Epithelial cell of esophagus (primary cell): ENCODE data around the gene PRDM15.
A peak's percentile ranks its signal among the peaks of the same experiment; 100 is the strongest.
"Not testable (repeated sequence)": the region's sequence is repeated elsewhere in the genome, so short reads cannot be mapped to it uniquely, and the experiment has no call there.

ENCODE experiments used
- DNase-seq: peaks from one replicate; pipeline ENCODE4 v3.0.0; 2010; ENCODE audit warnings: low read depth
- H3K4me3 ChIP-seq: 2 replicates; pipeline ENCODE4 v1.5.1; 2011; ENCODE audit warnings: mild to moderate bottlenecking, low read length, control low read depth
- CTCF ChIP-seq: IDR thresholded peaks from 2 replicates; pipeline ENCODE4 v1.5.1; 2011; ENCODE audit warnings: low read depth, mild to moderate bottlenecking, low read length, control low read depth, inconsistent platforms; ENCODE audit not compliant: insufficient read depth; ENCODE audit errors: missing control alignments

The PRDM15 gene

GRCh38 chr21:41796476-41797080 is 82.6 kb downstream of the PRDM15 start:
- DNase-seq = no peak
- H3K4me3 ChIP-seq = no peak overlapping the region
- TF ChIP-seq CTCF = no peak

- H3K4me3 ChIP-seq = no peak overlapping the region
- DNase-seq = no peak
- TF ChIP-seq CTCF = no peak
Observed at GRCh38 chr21:41795726-41796125, 83.4 kb downstream of the PRDM15 start.

GRCh38 chr21:41794600-41794999 is 84.5 kb downstream of the PRDM15 start:
- TF ChIP-seq CTCF = no peak
- DNase-seq = no peak
- no peak overlapping the region for H3K4me3 ChIP-seq

GRCh38 chr21:41792711-41793110 is 86.4 kb downstream of the PRDM15 start:
- TF ChIP-seq CTCF = no peak
- no peak for DNase-seq
- H3K4me3 ChIP-seq = no peak overlapping the region

- H3K4me3 ChIP-seq = no peak overlapping the region
- TF ChIP-seq CTCF = no peak
- DNase-seq = peak; percentile 99
Observed at GRCh38 chr21:41786509-41786987, 92.6 kb downstream of the PRDM15 start.

- not testable (repeated sequence) for DNase-seq, H3K4me3 ChIP-seq
Observed at GRCh38 chr21:41785262-41785661, 93.9 kb downstream of the PRDM15 start.

- no peak overlapping the region for H3K4me3 ChIP-seq
- no peak for DNase-seq
- TF ChIP-seq CTCF = no peak
Observed at GRCh38 chr21:41784456-41785102, 94.6 kb downstream of the PRDM15 start.
